Naive thymus-derived CD4-positive, alpha-beta T cell (primary cell): ENCODE data around the gene OSBPL3. TPM values are rescaled to one million over a fixed set of nuclear protein-coding genes. Genes with fewer than 3 reads are reported as not detected.
A peak's percentile ranks its signal among the peaks of the same experiment; 100 is the strongest.

ENCODE experiments used
- ATAC-seq: fragments of 150-1000 bp; cut with Tn5 transposase; 2 replicates; pipeline ENCODE4 v1.10.0; 2021; ENCODE audit warnings: mild to moderate bottlenecking, moderate library complexity
- CTCF ChIA-PET: fragments of 350-600 bp; sonication (Branson Sonifier 250); formaldehyde crosslinking; loops from one replicate; lab custom pipeline; 2021; ENCODE audit warnings: antibody characterized with exemption; lab: Charles Lee
- POLR2A ChIA-PET: fragments of 350-600 bp; sonication (Branson Sonifier 250); formaldehyde crosslinking; loops from one replicate; lab custom pipeline; 2021; ENCODE audit warnings: antibody characterized with exemption, inconsistent platforms; lab: Charles Lee
- DNase-seq, 9 donors: peaks; one replicate each; pipeline versions ENCODE4 v3.0.0 to v3.0.0-alpha.2; 2020 to 2022; ENCODE audit warnings: mixed read lengths in 1 of 9
- H3K27ac ChIP-seq: one replicate; pipeline ENCODE4 v1.7.0; 2013; ENCODE audit warnings: mild to moderate bottlenecking, low read depth, low read length, moderate library complexity
- H3K27me3 ChIP-seq, 2 donors: one replicate each; pipeline ENCODE4 v1.7.0; 2013; ENCODE audit warnings: low read length in 2 of 2, mild to moderate bottlenecking in 2 of 2, moderate library complexity in 2 of 2; ENCODE audit not compliant: control insufficient read depth in 2 of 2, insufficient read depth in 2 of 2
- H3K36me3 ChIP-seq, 3 experiments: 1 replicate in 2 of 3; 2 replicates in 1 of 3; pipeline ENCODE4 v1.7.0; 2013; ENCODE audit warnings: low read length in 3 of 3, mild to moderate bottlenecking in 3 of 3, moderate library complexity in 1 of 3; ENCODE audit not compliant: insufficient read depth in 3 of 3, control insufficient read depth in 2 of 3
- H3K4me1 ChIP-seq, 2 donors: one replicate each; pipeline ENCODE4 v1.7.0; 2013; ENCODE audit warnings: low read length in 2 of 2, mild to moderate bottlenecking in 2 of 2, moderate library complexity in 1 of 2; ENCODE audit not compliant: control insufficient read depth in 2 of 2, insufficient read depth in 2 of 2
- H3K4me3 ChIP-seq: 2 replicates; pipeline ENCODE4 v1.7.0; 2013; ENCODE audit warnings: mild to moderate bottlenecking, low read length
- H3K9me3 ChIP-seq, 3 experiments: 1 replicate in 2 of 3; 2 replicates in 1 of 3; pipeline ENCODE4 v1.7.0; 2013; ENCODE audit warnings: low read length in 3 of 3; ENCODE audit not compliant: control insufficient read depth in 2 of 3
- H3K27ac Mint-ChIP-seq, 9 donors: one replicate each; pipeline ENCODE4 v1.8.0; 2020 to 2022; ENCODE audit warnings: mixed read lengths in 9 of 9, mild to moderate bottlenecking in 8 of 9, moderate library complexity in 5 of 9, inconsistent platforms in 2 of 9
- H3K27me3 Mint-ChIP-seq, 5 donors: one replicate each; pipeline ENCODE4 v1.8.0; 2021 to 2022; ENCODE audit warnings: mixed read lengths in 5 of 5, mild to moderate bottlenecking in 1 of 5
- H3K36me3 Mint-ChIP-seq, 5 donors: one replicate each; pipeline ENCODE4 v1.8.0; 2020 to 2022; ENCODE audit warnings: mixed read lengths in 5 of 5, mild to moderate bottlenecking in 3 of 5, inconsistent platforms in 1 of 5
- H3K4me1 Mint-ChIP-seq, 7 donors: one replicate each; pipeline ENCODE4 v1.8.0; 2020 to 2022; ENCODE audit warnings: mixed read lengths in 7 of 7, mild to moderate bottlenecking in 3 of 7, inconsistent platforms in 1 of 7
- H3K4me3 Mint-ChIP-seq, 10 donors: one replicate each; pipeline ENCODE4 v1.8.0; 2020 to 2022; ENCODE audit warnings: mild to moderate bottlenecking in 10 of 10, mixed read lengths in 10 of 10, moderate library complexity in 6 of 10, inconsistent platforms in 2 of 10
- H3K9me3 Mint-ChIP-seq, 11 donors: one replicate each; pipeline ENCODE4 v1.8.0; 2020 to 2022; ENCODE audit warnings: mixed read lengths in 11 of 11, mild to moderate bottlenecking in 4 of 11, inconsistent platforms in 1 of 11, moderate library complexity in 1 of 11
- intact Hi-C, 2 donors: fragments of 100-400 bp; cut with micrococcal nuclease; formaldehyde crosslinking; loops; one replicate each; pipeline ENCODE4 v1.15.1; 2023
- polyA plus RNA-seq, 2 donors: library from polyadenylated mRNA; unstranded; fragments of 300-500 nt; fragmentation: Illumina TruSeq; gene quantifications; one replicate each; pipeline ENCODE4 v1.2.3, GENCODE V29; 2021
- total RNA-seq, 6 experiments: library from RNA in 5 of 6; stranded (reverse) in 5 of 6; gene quantifications; 1 replicate in 5 of 6; 2 replicates in 1 of 6; pipeline ENCODE4 v1.2.3 and lab custom pipeline; 2021 to 2026

The OSBPL3 gene
- total and polyA plus RNA-seq, 7 experiments from 2014 or later = 4.5 to 75.7 (median 19.2) TPM

DNA sequence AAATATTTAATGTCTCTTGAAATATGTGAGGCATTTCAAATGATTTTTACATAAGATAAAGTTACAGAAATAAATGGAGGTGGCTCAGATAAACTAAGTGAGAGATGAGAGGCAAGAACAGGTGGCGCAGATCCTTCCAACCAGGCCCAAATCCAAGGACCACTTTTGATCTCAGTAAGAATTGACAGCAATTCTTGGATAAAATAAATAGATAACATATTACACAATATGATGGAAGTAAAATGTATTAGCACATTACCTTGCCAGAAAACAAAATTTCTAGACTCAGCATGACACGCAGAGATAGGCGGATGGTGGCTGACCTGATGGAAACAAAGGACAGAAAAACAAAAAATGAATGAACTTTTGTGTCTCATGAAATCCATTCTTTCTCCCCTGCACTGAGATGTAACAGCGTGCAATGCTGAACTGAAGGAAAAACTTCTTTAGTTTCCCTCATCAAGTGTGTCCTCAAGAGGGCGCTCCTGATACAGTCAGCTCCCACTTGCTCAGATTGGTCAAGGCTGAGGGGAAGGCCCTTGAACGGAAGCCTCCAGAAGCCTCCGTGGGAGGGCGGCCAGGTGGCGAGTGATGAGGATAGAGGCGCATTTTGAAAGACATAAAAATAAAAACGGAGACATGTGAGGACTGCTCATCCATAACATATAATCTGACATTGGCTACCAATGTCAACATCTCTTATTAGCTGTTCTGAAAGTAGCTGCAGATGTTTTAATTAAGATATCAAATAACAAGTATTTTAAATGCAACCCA is 159.9 kb downstream of the OSBPL3 start:
- peak overlapping the region; percentile 70 to 93 (median 83) for H3K4me3 Mint-ChIP-seq

DNA sequence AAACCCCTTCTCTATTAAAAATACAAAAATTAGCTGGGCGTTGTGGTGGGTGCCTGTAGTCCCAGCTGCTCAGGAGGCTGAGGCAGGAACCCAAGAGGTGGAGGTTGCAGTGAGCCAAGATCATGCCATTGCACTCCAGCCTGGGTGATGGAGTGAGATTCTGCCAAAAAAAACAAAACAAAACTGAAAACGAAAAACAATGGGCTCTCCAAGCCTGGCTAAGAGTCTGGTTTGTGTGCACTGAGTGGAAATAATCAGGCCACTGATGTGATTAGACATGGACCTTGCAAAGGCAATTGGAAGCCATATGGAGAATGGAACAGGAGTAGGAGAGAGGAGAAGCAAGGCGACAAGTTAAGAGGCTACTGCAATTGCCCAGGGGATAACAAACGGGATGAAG is 162.6 kb downstream of the OSBPL3 start:
- ATAC-seq = no peak
- DNase-seq = no peak
- Mint-ChIP-seq H3K27ac (peak overlapping the region in 4 of 9 donors; percentile 46 to 75 (median 62)), H3K4me1 (peaks cover 7 to 35% (median 25%) of the 10 kb centered on the region in 7 donors), H3K4me3 (no peak overlapping the region), H3K27me3 (no peaks in the 10 kb centered on the region), H3K36me3 (peaks cover 12 to 37% (median 17%) of the 10 kb centered on the region in 5 donors), H3K9me3 (no peaks in the 10 kb centered on the region)
- no peaks in the 10 kb centered on the region for H3K27me3 ChIP-seq
- ChIA-PET CTCF (no interaction called here), POLR2A (no interaction called here)
- no peaks in the 10 kb centered on the region for H3K9me3 ChIP-seq
- H3K36me3 ChIP-seq = peaks cover 5 to 14% (median 9%) of the 10 kb centered on the region in 3 experiments
- H3K4me3 ChIP-seq = no peak overlapping the region
- peaks cover 25 to 27% of the 10 kb centered on the region in 2 donors for H3K4me1 ChIP-seq
- H3K27ac ChIP-seq = no peak overlapping the region
- intact Hi-C loops = no loop called here

More for the DNA sequence above, 159.9 kb downstream of the OSBPL3 start:
- ATAC-seq (peak; percentile 58), DNase-seq (peak; percentile 33 to 72 (median 68))
- Histone ChIP-seq H3K4me3 (peak overlapping the region; percentile 24), H3K27ac (peak overlapping the region; percentile 70), H3K9me3 (no peaks in the 10 kb centered on the region), H3K27me3 (no peaks in the 10 kb centered on the region), H3K36me3 (peaks cover 0 to 5% (median 3%) of the 10 kb centered on the region in 3 experiments), H3K4me1 (peaks cover 27 to 28% of the 10 kb centered on the region in 2 donors)
- POLR2A ChIA-PET = interaction anchor here (0.6 to 4.0 kb wide), 9 partner anchors 15 to 306 kb away, joined by 3 to 25 read pairs (median 5); partner anchors contain the start of gene OSBPL3
- Mint-ChIP-seq H3K36me3 (peaks cover 0 to 39% (median 4%) of the 10 kb centered on the region in 5 donors), H3K4me1 (peaks cover 13 to 47% (median 45%) of the 10 kb centered on the region in 7 donors), H3K27ac (peak overlapping the region; percentile 91 to 99 (median 94)), H3K27me3 (no peaks in the 10 kb centered on the region), H3K9me3 (no peaks in the 10 kb centered on the region)
- CTCF ChIA-PET = interaction anchor here (0.6 to 3.7 kb wide), 15 partner anchors 8 to 283 kb away, joined by 3 to 56 read pairs (median 5); partner anchors contain the start of gene OSBPL3
- intact Hi-C loops = loop anchor here (1.0 to 10.0 kb wide), 10 partner anchors 17 to 341 kb away; partner anchors contain the start of genes PALS2 (in 2 of the 2) and CYCS (in 1 of the 2)

DNA sequence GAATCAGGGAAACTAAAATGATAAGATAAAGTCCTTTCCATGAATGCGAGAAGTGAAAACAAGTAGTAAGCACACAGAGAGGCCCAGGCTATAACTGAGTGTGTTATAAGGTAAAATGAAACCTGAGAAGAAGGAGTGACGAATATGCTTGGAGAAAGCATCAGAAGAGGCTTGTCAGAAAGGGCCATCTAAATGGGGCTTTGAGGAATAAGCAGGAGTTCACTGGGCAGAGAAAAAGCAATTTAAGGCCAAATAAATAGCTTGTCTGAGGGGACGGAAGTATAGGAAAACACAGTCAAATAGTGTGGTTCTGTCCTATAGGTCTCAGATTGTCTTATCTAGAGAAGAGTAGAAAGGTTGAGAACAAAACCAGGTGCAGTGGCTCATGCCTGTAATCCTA is 163.1 kb downstream of the OSBPL3 start:
- Histone ChIP-seq H3K36me3 (peaks cover 5 to 14% (median 9%) of the 10 kb centered on the region in 3 experiments), H3K4me1 (peaks cover 23 to 26% of the 10 kb centered on the region in 2 donors), H3K27me3 (no peaks in the 10 kb centered on the region), H3K27ac (no peak overlapping the region), H3K4me3 (no peak overlapping the region), H3K9me3 (no peaks in the 10 kb centered on the region)
- no peaks in the 10 kb centered on the region for H3K27me3 Mint-ChIP-seq
- H3K27ac Mint-ChIP-seq = peak overlapping the region in 1 of 9 donors; percentile 46
- no peak for DNase-seq
- intact Hi-C loops = no loop called here
- ChIA-PET CTCF (interaction anchor here (0.6 to 1.0 kb wide), 2 partner anchors 253 to 277 kb away, joined by 3 read pairs; no protein-coding TSS in a partner anchor), POLR2A (no interaction called here)
- no peaks in the 10 kb centered on the region for H3K9me3 Mint-ChIP-seq
- no peak overlapping the region for H3K4me3 Mint-ChIP-seq
- peaks cover 7 to 34% (median 25%) of the 10 kb centered on the region in 7 donors for H3K4me1 Mint-ChIP-seq
- ATAC-seq = no peak
- peaks cover 12 to 40% (median 17%) of the 10 kb centered on the region in 5 donors for H3K36me3 Mint-ChIP-seq

DNA sequence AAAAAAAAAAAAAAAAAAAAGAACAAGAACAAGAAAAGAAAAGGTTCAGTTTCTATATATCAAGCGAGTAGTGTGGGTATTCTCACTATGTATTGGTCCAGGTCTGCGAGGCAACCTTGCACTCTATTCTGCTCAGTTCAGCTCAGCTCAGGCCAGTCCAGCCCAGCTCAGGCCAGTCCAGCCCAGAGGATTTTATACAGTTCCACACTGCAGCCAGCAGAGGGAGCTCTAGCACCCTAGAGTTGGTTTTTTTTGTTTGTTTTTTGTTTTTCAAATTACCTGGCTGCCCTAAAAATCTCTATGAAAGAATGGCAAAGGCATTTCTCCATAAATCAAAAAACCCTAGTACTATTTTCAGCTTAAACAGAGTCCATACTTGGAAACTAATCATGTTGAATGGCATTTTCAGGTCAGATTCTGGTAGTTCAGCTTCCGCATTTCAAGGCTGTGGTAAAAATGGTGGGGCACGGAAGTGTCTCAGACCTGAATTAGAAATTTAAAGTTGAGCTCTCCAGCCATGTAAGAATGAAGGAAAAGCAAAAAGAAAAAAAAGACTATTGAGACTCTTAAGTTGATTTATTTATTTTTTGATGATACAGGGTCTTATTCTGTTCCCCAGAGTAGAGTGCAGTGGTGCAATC is 167.6 kb downstream of the OSBPL3 start:
- CTCF ChIA-PET = interaction anchor here (0.6 to 3.1 kb wide), 27 partner anchors 8 to 1288 kb away, joined by 3 to 50 read pairs (median 4); partner anchors contain the start of gene CYCS
- Mint-ChIP-seq H3K9me3 (peaks cover 0 to 1% (median 0%) of the 10 kb centered on the region in 11 donors), H3K4me3 (no peak overlapping the region), H3K36me3 (peaks cover 17 to 67% (median 36%) of the 10 kb centered on the region in 5 donors), H3K27me3 (no peaks in the 10 kb centered on the region), H3K27ac (no peak overlapping the region), H3K4me1 (peaks cover 0 to 6% (median 0%) of the 10 kb centered on the region in 7 donors)
- Histone ChIP-seq H3K9me3 (no peaks in the 10 kb centered on the region), H3K27me3 (no peaks in the 10 kb centered on the region), H3K4me1 (no peaks in the 10 kb centered on the region), H3K27ac (no peak overlapping the region), H3K4me3 (no peak overlapping the region), H3K36me3 (peaks cover 5 to 36% (median 17%) of the 10 kb centered on the region in 3 experiments)
- ATAC-seq = peak; percentile 90
- POLR2A ChIA-PET = interaction anchor here (0.6 to 1.2 kb wide), 3 partner anchors 9 to 1866 kb away, joined by 3 read pairs; no protein-coding TSS in a partner anchor
- peak in 8 of 9 donors; percentile 6 to 52 (median 32) for DNase-seq
- intact Hi-C loops = loop anchor here (1.0 kb wide), 4 partner anchors 258 to 286 kb away; no protein-coding TSS in a partner anchor

DNA sequence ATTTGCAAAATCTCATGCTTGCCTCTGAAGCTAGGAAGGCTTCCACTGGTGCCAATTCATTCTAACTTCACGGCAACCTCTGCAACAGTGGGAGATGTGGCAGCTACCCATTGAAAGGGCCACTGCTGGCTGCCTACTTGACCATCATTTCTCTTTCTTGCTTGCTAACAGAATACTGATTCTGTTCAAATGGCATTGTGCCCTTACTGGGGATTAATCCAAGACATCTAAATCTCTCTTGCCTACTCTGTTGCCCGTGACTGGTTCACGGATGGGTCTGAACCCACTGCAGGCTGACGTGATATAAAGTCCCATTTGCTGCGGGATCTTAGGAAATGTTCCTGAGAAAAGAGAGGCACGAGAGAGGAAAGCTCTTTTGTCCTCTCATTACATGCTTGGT is 171.5 kb downstream of the OSBPL3 start:
- DNase-seq (no peak), ATAC-seq (no peak)
- intact Hi-C loops = no loop called here
- peaks cover 0 to 29% (median 8%) of the 10 kb centered on the region in 3 experiments for H3K36me3 ChIP-seq
- Mint-ChIP-seq H3K4me3 (no peak overlapping the region), H3K36me3 (peaks cover 10 to 65% (median 39%) of the 10 kb centered on the region in 5 donors), H3K9me3 (peaks cover 0 to 1% (median 0%) of the 10 kb centered on the region in 11 donors), H3K4me1 (peaks cover 0 to 5% (median 0%) of the 10 kb centered on the region in 7 donors), H3K27me3 (no peaks in the 10 kb centered on the region), H3K27ac (no peak overlapping the region)
- H3K27me3 ChIP-seq = no peaks in the 10 kb centered on the region
- no peak overlapping the region for H3K27ac ChIP-seq
- H3K4me1 ChIP-seq = no peaks in the 10 kb centered on the region
- H3K4me3 ChIP-seq = no peak overlapping the region
- ChIA-PET CTCF (no interaction called here), POLR2A (no interaction called here)
- H3K9me3 ChIP-seq = no peaks in the 10 kb centered on the region

DNA sequence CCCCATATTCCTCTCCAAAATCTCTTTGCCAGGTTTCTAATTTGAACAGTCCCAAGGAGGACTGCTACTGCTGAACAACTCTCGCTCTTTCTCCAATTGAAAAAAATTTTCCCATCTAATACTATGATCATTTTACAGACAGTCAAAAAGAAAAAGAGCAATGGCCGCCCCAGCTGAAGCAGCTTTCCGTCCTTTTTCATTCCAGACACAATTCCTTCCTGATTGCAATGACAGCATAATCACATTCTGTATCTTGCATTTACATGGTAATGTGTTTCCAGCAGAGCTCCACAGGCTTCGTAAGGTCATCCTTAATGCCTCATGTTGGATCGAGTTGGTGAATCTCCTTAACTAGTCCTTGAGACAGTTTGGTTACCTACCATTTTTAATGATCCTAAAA is 177.7 kb downstream of the OSBPL3 start:
- Mint-ChIP-seq H3K27ac (no peak overlapping the region), H3K36me3 (peaks cover 18 to 73% (median 44%) of the 10 kb centered on the region in 5 donors), H3K9me3 (peaks cover 0 to 7% (median 0%) of the 10 kb centered on the region in 11 donors), H3K4me1 (peaks cover 0 to 10% (median 6%) of the 10 kb centered on the region in 7 donors), H3K4me3 (no peak overlapping the region), H3K27me3 (no peaks in the 10 kb centered on the region)
- ChIA-PET POLR2A (no interaction called here), CTCF (interaction anchor here (0.6 to 2.1 kb wide), 2 partner anchors 10 to 268 kb away, joined by 4 to 7 read pairs; no protein-coding TSS in a partner anchor)
- Histone ChIP-seq H3K27ac (no peak overlapping the region), H3K27me3 (no peaks in the 10 kb centered on the region), H3K36me3 (peaks cover 0 to 22% (median 10%) of the 10 kb centered on the region in 3 experiments), H3K4me1 (no peaks in the 10 kb centered on the region), H3K9me3 (no peaks in the 10 kb centered on the region), H3K4me3 (no peak overlapping the region)
- intact Hi-C loops = no loop called here
- no peak for ATAC-seq
- DNase-seq = no peak
